Endothelial cell (in vitro differentiated cells): ENCODE measurements around the gene CLPTM1L. TPM values are rescaled to one million over a fixed set of nuclear protein-coding genes. Genes with fewer than 3 reads are reported as not detected.
"Not testable (repeated sequence)": the region's sequence is repeated elsewhere in the genome, so short reads cannot be mapped to it uniquely, and the experiment has no call there.

Experiments used
- DNase-seq: peaks from one replicate; pipeline ENCODE4 v3.0.0; 2021; ENCODE audit warnings: low spot score
- H3K27ac Mint-ChIP-seq: one replicate; pipeline ENCODE4 v1.8.0; 2021; ENCODE audit warnings: mixed read lengths, inconsistent platforms; ENCODE audit not compliant: unreplicated experiment
- H3K27me3 Mint-ChIP-seq: one replicate; pipeline ENCODE4 v1.8.0; 2021; ENCODE audit warnings: mild to moderate bottlenecking, moderate library complexity, mixed read lengths, inconsistent platforms; ENCODE audit not compliant: unreplicated experiment
- H3K36me3 Mint-ChIP-seq: one replicate; pipeline ENCODE4 v1.8.0; 2021; ENCODE audit warnings: mild to moderate bottlenecking, low read depth, mixed read lengths, inconsistent platforms; ENCODE audit not compliant: unreplicated experiment
- H3K4me1 Mint-ChIP-seq: one replicate; pipeline ENCODE4 v1.8.0; 2021; ENCODE audit warnings: mild to moderate bottlenecking, mixed read lengths, inconsistent platforms; ENCODE audit not compliant: unreplicated experiment
- H3K4me3 Mint-ChIP-seq: one replicate; pipeline ENCODE4 v1.8.0; 2021; ENCODE audit warnings: mild to moderate bottlenecking, mixed read lengths, inconsistent platforms; ENCODE audit not compliant: unreplicated experiment
- H3K9me3 Mint-ChIP-seq: one replicate; pipeline ENCODE4 v1.8.0; 2021; ENCODE audit warnings: mixed read lengths, inconsistent platforms; ENCODE audit not compliant: unreplicated experiment
- CTCF ChIP-seq: fragments of 200-600 bp; sonication (generic); IDR thresholded peaks from one replicate; pipeline ENCODE4 v1.5.0; 2021; ENCODE audit warnings: antibody characterized with exemption; ENCODE audit not compliant: unreplicated experiment
- total RNA-seq: library from RNA; stranded (reverse); fragmentation: NEBNext Ultra II Directional; extraction: Animal tissue kit (Norgen Biotek cat#: 25700); gene quantifications from one replicate; pipeline ENCODE4 v1.2.1, GENCODE V29; 2021; ENCODE audit not compliant: unreplicated experiment

CLPTM1L gene
- total RNA-seq, 1 donor from 2014 or later = 86.6 TPM

GRCh38 chr5:1278656-1279442 lies 66.0 kb downstream of the CLPTM1L start:
- no peaks in the 10 kb centered on the region for H3K36me3 Mint-ChIP-seq
- H3K4me3 Mint-ChIP-seq = no peak overlapping the region
- H3K4me1 Mint-ChIP-seq = peaks cover 2% of the 10 kb centered on the region
- peaks cover 13% of the 10 kb centered on the region for H3K27me3 Mint-ChIP-seq
- TF ChIP-seq CTCF = no peak
- no peak overlapping the region for H3K27ac Mint-ChIP-seq
- DNase-seq = no peak
- H3K9me3 Mint-ChIP-seq = no peaks in the 10 kb centered on the region

GRCh38 chr5:1278216-1278615 lies 66.7 kb downstream of the CLPTM1L start:
- DNase-seq = no peak
- no peak overlapping the region for H3K27ac Mint-ChIP-seq
- no peak overlapping the region for H3K4me3 Mint-ChIP-seq
- TF ChIP-seq CTCF = no peak
- H3K36me3 Mint-ChIP-seq = no peaks in the 10 kb centered on the region
- no peaks in the 10 kb centered on the region for H3K9me3 Mint-ChIP-seq
- peaks cover 2% of the 10 kb centered on the region for H3K4me1 Mint-ChIP-seq
- peaks cover 13% of the 10 kb centered on the region for H3K27me3 Mint-ChIP-seq

- peaks cover 2% of the 10 kb centered on the region for H3K4me1 Mint-ChIP-seq
- no peak overlapping the region for H3K27ac Mint-ChIP-seq
- H3K4me3 Mint-ChIP-seq = no peak overlapping the region
- no peaks in the 10 kb centered on the region for H3K9me3 Mint-ChIP-seq
- DNase-seq = no peak
- TF ChIP-seq CTCF = no peak
- H3K36me3 Mint-ChIP-seq = no peaks in the 10 kb centered on the region
- peaks cover 13% of the 10 kb centered on the region for H3K27me3 Mint-ChIP-seq
Observed at GRCh38 chr5:1277781-1278180, 67.1 kb downstream of the CLPTM1L start.

GRCh38 chr5:1277331-1277730 lies 67.6 kb downstream of the CLPTM1L start:
- Mint-ChIP-seq H3K4me3 (no peak overlapping the region), H3K9me3 (no peaks in the 10 kb centered on the region), H3K27me3 (peaks cover 13% of the 10 kb centered on the region), H3K4me1 (peaks cover 2% of the 10 kb centered on the region), H3K27ac (no peak overlapping the region), H3K36me3 (no peaks in the 10 kb centered on the region)
- no peak for DNase-seq
- no peak for TF ChIP-seq CTCF

- no peaks in the 10 kb centered on the region for H3K36me3 Mint-ChIP-seq
- no peak for TF ChIP-seq CTCF
- H3K4me3 Mint-ChIP-seq = no peak overlapping the region
- no peak overlapping the region for H3K27ac Mint-ChIP-seq
- DNase-seq = no peak
- H3K27me3 Mint-ChIP-seq = peaks cover 13% of the 10 kb centered on the region
- peaks cover 2% of the 10 kb centered on the region for H3K4me1 Mint-ChIP-seq
- H3K9me3 Mint-ChIP-seq = no peaks in the 10 kb centered on the region
Observed at GRCh38 chr5:1276930-1277329, 68.0 kb downstream of the CLPTM1L start.

GRCh38 chr5:1275397-1276391 lies 69.2 kb downstream of the CLPTM1L start:
- not testable (repeated sequence) for H3K4me3 Mint-ChIP-seq, DNase-seq, H3K27ac Mint-ChIP-seq, H3K9me3 Mint-ChIP-seq, H3K36me3 Mint-ChIP-seq, H3K27me3 Mint-ChIP-seq, H3K4me1 Mint-ChIP-seq
